GM12892 (cell line): ENCODE data around the gene C5orf15.

Experiments used
- DNase-seq: peaks from one replicate; pipeline ENCODE4 v3.0.0; 2011; ENCODE audit not compliant: insufficient read length
- FAIRE-seq: peaks from 2 replicates; lab custom pipeline; 2011; peaks lifted over from hg19 to GRCh38; lab: Jason Lieb, UNC
- POLR2A ChIP-seq: IDR thresholded peaks from 2 replicates; pipeline ENCODE4 v1.6.1; 2011; ENCODE audit warnings: low read depth, low read length, control low read depth
- POLR2AphosphoS5 ChIP-seq: IDR thresholded peaks from 2 replicates; pipeline ENCODE4 v1.6.1; 2011; ENCODE audit warnings: low read depth, low read length, control low read depth
- TAF1 ChIP-seq: IDR thresholded peaks from 2 replicates; pipeline ENCODE4 v1.6.1; 2011; ENCODE audit warnings: low read depth, mild to moderate bottlenecking, control low read depth, low read length, borderline replicate concordance

C5orf15 gene

GRCh38 chr5:133910571-133910970 is 57.9 kb downstream of the C5orf15 start:
- FAIRE-seq, result no peak
- no peak for DNase-seq
- TF ChIP-seq POLR2A (no peak), POLR2AphosphoS5 (no peak), TAF1 (no peak)

DNA sequence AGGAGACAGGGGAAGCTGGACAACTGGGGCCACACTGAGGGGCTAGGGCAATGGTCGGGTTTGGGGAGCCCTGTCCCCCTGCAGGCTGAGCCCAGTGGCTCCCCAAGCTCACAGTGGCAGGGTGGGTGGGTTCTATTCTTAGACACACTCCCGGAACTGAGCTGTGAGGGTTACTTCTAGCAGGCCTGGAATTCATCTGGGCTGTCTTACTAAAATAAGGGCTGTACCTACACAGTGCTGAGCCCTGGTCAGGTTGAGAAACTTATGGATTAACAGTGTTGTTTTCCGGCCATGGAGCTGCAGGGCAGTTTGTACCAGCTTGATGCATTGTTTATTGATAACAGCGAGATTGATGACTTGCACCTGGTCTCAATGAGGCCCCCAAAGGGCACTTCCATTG is 58.8 kb downstream of the C5orf15 start:
- DNase-seq (no peak), FAIRE-seq (no peak)
- TF ChIP-seq TAF1 (no peak), POLR2AphosphoS5 (no peak), POLR2A (no peak)

DNA sequence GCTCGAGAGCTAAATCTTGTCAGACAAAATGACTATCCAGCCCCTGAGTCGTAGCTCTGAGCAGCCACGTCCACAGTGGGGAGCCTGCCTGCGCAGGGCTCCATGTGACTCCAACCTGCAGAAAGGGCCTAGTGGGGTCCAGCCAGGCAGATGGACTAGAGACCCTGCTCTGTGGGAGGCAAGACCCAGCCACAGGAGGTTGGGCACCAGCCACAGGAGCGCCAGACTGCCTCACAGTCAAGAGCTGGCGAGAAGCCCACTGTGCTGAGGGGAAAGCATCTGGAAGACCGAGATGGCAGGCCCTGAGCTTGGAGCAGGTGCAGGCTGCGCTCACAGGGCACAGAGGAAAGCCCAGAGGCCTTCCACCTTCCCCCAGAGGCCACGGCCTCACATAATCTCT is 61.4 kb downstream of the C5orf15 start:
- no peak for FAIRE-seq

GRCh38 chr5:133906303-133906702 is 62.1 kb downstream of the C5orf15 start:
- FAIRE-seq, result no peak
- no peak for DNase-seq
- TF ChIP-seq POLR2A (no peak), POLR2AphosphoS5 (no peak), TAF1 (no peak)

More for the DNA sequence above, 61.4 kb downstream of the C5orf15 start:
- DNase-seq, result no peak
- TF ChIP-seq TAF1, result no peak
- no peak for TF ChIP-seq POLR2A
- no peak for TF ChIP-seq POLR2AphosphoS5
